DMS114 treated with DMSO at 0.1 percent for 48 hours (cell line): Measurements from ENCODE around the gene DMXL2.
"Not testable (repeated sequence)": the region's sequence is repeated elsewhere in the genome, so short reads cannot be mapped to it uniquely, and the experiment has no call there.

Source experiments
- DNase-seq: peaks from one replicate; lab custom pipeline; 2025; ENCODE audit not compliant: unreplicated experiment; lab: John Stamatoyannopoulos, UW

Gene DMXL2

DNA sequence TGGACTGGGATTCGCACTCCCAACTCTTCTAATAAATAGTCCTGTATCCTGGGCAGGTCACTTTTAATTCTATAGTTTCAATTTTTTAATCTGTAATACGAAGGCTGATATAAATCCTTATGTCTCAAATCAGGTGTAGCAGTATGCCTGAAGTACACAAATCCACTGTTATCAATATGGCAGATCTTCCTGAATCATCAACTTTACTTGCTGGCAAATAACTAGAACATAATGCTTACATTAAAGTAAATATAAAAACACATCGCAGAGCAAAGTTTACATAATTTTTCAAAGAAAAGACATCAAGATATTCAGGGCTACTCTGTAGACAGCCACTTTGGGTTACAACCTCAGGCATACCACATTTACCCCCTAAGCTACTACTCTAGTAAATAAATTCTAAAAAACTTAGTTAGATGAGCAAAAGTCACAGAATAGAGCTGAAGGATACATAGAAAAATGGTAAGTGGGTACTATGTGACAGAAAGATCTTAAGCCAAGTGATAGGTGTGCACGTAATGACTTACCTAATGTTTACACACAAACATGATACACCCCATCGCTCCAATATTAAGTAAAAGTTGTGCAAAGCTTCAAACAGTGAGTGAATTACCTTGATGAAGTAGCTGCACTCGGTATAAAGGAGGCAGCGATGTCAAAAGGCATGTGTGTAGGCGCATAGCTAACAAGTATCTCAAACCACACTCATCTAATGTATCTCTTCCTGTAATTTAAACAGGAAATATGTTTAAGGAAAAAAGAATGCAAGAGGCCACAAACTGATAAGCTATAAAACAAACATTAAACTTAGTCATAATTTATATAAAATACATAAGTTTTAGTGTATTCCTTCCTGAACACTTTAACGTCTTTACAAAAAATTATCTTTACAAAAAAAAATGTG, 127.9 kb downstream of the DMXL2 start:
- no peak for DNase-seq

DNA sequence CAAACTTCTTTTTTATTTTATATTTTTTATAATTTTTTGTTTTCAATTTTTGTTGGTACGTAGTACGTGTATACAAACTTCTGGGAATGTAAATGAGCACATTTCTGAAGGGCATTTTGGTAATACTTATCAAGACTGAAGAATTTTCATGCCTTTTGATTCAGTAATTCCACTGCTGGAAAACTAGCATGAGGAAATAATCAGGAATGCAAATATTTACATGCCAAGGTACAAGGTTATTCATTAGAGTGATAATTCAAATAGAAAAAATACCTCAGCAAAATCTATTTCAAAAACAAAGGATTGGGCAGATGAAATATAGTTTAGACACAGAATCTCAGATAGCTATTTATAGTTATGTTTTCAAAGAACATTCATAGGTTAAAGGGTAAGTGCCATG, 128.7 kb downstream of the DMXL2 start:
- DNase-seq = no peak

DNA sequence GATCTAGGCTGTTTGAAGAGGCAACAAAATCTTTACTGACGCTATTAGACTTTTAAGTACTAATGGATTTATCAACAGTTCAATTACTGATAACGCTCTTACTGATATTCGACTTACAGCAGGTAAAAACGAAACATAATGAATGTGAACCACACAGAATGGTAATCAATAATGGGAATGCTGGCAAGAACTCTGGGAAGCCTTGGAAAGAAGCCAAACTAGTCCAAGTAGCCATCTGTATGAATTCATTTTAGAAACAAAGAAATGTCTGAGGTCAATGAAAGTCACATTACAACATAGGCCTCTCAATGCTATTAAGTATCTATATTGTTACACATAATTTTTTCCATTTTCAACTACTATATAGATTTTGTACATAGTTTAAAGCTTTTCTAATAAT, 130.0 kb downstream of the DMXL2 start:
- DNase-seq = no peak

DNA sequence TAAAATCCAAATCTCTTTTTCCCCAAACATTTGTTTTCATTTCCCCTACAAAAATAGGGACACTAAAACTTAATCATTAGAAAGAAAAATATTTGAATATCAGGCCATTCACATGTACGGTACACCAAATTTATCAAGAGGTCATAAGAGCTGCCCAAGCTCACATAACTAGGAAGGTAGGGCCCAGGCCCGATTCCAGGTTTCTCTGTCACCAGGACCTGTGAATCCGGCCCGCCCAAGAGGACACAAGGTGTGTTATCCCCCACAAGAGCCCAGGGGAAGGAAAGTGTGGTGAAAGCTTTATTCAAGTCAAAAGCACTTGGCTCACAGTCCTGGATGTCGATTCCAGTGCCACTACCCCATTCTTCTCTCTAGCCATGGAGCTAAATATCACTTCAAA, 130.6 kb downstream of the DMXL2 start:
- no peak for DNase-seq

DNA sequence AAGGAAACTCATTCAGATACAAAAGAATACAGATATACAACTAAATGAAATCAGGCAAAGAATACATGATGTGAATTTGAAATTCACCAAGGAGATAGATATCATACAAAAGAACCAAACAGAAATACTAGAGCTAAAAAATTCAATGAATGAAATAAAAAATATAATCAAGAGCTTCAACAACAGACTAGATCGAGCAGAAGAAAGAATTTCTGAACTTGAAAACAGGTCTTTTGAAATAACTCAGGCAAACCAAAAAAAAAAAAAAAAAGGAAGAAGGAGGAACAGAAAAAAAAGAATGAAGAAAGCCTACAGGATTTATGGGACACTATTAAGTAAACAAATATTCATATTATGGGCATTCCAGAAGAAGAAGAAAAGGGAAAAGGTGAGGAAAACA, 137.8 kb downstream of the DMXL2 start:
- no peak for DNase-seq

DNA sequence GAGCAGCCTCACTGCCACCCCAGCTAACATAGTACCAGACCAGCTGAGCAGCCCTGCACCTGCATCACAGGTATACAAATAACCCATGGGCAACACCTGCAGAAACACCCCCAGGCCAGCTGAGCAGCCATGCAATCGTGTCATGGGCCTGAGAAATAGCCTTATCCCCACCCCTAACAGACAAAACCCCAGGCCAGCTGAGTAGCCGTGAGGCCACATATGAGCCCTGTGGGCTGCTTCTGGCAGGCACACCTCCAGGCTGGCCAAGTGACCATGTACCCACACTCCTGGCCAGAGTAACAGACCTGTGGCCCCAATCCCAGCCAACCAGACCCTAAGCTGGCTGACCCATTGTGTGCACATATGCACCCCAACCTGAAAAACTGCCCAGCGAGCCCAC, 138.6 kb downstream of the DMXL2 start:
- DNase-seq = no peak

DNA sequence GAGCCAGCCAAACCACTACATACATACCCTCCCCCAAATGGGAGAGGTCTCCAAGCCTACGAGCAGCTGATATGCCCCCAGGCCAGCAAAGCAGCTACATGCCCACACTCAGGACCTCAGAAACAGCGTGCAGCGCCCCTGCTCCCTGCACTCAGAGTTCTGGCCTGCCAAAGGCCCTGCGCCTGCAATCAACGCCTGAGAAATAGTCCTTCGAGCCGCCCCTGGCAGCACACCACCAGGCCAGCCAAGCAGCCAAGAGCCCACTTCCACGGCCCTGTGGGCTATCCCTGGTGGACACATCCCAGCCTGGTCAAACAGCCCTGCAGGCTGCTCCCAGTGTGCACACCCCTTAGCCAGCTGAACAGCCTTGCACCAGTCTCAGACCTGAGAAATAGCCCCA, 139.1 kb downstream of the DMXL2 start:
- DNase-seq = no peak

DNA sequence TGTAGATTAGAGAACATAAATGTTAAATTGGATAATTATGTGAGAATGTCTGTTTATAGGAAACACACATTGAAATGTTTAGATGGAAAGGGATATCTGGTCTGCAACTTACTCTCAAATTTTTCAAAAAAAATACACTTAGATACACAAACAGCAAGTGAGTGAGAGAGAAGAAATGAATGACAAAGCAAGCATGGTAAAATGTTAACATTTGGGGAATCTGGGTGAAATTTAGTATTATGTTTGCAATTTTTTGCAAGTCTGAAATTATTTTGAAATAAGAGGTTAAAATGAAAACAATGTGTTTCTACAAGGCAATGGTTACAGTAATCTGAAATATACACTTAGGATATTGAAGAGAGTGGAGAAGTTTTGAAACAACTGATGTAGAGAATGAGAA, 146.8 kb downstream of the DMXL2 start:
- no peak for DNase-seq

DNA sequence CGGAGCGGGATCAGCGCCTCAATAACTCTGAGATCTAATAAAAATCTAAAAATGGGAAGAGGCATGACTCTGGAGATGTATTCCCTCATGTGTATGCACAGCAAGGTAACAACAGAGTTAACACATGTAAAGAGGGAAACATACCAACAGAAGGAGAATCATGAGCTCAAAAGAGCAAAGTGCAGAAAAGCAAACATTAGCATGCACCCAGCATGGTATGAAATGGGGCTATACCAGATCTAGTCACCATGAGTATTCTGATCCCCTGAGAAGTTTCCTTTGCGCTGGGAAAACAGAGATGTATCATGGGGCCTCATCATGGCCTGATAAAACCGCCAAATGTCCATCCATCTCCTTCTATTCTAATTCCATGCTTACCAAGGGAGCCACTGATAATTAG, 152.1 kb downstream of the DMXL2 start:
- DNase-seq = no peak

DNA sequence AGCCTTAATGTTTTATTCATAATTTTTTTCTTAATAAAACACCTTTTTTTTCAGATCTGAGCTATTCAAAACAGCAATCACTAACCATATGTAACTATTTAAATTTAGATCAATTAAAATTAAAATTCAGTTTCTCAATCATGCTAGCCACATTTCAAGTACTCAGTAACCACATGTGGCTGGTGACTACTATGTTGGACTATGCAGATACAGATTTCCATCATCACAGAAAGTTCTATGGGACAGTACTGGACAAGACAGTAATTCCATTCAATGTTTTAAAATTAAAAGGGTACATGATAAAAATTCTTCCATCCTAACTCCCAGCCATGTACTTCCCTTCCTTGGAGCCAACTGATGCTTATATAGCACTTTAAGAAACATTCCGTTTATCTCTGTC, 161.8 kb downstream of the DMXL2 start:
- no peak for DNase-seq

DNA sequence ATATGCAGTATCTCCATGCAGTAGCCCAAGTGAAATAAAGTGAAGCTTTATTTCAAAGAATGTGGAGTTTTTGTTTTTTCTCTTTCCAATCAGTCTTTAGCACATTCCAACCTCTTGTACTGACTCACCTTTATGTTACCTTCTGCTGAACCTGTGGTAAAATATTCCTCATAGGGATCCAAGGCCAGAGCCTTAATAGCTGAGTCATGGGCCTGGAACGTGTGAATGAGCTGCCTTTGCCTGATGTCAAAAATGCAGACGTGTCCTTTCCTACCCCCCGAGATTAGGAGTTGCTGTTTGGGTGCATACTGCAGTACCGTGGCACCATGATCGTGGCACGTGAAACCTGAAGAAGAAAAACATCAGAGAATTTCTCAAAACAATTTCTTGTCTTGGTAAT, 172.6 kb downstream of the DMXL2 start:
- no peak for DNase-seq

DNA sequence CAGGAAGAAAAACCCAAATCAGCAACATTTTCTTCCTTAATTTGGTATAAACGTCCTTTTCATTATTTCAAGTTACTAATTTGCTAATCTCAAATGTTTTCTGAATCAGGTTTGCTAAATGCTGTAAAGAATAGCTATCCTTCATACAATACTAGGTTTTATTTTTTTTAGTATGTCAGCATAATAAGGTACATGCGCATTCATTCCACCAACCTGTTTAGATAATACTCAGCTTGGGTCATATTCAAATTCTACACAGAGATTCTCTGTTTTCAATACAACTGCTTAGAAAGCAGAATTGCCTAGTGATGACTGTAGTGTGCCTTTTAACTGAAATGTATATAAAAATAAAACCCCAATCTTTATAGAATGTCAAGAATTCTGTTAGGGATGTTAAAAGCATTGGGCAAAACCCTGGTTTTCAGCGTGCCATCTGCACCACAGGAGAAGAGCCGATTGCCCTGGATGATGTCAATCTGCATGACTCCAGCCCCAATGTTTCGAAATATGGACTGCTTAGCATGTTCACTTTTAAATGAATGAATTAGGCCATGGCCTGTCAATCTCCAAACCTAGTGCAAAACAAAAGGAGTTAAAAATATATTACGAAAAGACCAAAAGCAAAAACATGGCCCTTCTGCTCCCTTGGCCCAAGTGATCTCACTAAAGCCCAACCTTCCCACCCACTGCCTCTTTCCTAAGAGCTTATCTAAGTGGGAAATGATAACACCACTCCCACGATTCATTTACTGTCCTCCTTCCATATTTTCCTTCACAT, 173.8 kb downstream of the DMXL2 start:
- no peak for DNase-seq

DNA sequence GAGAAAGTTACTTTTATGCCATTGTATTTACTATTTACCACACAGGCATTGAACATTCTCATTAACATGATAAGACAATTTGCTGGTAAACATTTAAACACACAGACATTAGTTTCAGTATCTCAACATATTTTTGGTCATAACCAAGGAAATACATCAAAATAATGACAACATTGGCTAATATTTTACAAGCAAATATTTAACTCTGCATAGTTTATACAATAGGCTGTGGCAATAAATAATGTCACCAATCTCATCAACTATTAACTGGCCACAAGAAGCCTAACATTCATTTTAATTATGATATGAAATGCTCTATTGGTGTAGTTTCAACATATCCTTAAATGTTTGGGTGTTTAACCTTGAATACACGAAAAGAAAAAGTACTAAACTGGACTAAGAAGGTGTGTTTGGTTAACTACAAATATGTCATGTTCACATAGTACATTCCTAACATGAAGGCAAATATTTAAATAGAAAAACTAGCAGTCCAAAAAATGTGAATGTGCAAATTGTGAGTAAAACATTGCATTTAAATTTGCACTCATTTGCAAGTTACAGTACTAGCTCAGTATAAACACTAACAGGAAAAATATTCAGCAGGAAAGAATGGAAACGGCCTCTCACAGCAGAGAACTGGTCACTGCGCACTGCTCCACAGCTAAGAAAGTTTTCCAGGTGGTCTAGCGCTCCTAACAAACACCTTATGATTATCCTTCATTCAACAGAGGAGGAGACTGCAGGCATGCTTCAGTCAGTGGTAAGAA, 174.5 kb downstream of the DMXL2 start:
- DNase-seq = no peak

DNA sequence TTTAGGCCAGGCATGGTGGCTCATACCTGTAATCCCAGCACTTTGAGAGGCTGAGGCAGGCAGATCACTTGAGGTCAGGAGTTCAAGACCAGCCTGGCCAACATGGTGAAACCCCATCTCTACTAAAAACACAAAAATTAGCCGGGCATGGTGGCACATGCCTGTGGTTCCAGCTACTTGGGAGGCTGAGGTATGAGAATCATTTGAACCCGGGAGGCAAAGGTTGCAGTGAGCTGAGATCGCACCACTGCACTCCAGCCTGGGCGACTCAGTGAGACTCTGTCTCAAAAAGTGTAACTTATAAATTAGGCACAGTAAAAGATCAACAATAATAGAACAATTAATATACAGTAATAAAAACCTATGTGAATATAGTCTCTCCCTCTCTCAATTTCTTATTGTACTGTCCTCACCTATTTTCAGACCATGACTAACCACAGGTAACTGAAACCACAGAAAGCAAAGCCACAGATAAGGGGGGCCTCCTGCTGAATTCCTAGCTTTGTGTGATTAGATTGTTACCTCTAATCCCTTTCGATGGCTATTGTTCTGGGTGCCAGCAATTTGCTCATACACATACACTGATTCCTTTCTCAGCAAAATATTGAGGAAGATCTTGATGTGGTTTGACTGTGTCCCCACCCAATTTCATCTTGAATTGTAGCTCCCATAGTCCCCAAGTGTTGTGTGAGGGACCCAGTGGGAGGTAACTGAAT, 176.4 kb downstream of the DMXL2 start:
- DNase-seq = not testable (repeated sequence)

DNA sequence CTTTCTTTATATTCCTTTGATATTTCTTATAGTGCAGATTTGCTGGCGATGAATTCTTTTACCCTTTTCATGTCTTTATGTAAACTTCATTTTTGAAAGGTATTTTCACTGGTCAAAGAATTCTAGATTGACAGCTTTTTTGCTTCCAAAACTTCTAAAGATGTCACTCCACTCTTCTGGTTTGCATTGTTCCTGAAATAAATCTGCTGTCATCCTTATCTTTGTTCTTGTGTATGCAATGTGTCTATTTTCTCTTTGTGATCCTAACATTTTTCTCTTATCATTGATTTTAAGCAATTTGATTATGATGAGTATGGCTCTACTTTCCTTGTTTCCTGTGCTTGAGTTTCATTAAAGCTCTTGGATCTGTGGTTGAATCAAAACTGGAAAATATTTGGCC, 177.8 kb downstream of the DMXL2 start:
- DNase-seq = no peak

DNA sequence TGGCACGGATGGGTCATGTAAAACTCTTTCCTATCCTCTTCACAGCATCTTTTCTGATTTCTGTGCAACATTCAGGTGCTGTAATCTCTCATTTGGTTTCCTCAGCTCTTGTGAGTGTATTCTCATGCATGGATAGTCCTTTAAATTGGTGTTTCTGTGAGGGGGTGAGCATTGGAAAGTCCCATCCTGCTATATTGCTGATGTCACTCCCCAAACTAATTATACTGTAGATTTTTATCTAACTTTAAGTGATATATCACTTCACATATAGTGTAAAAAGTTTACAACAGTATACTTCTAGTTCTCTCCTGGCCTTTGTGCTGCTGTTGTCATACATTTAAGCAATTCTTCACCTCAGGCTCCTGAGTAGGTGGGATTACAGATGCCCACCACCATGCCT, 178.5 kb downstream of the DMXL2 start:
- no peak for DNase-seq

DNA sequence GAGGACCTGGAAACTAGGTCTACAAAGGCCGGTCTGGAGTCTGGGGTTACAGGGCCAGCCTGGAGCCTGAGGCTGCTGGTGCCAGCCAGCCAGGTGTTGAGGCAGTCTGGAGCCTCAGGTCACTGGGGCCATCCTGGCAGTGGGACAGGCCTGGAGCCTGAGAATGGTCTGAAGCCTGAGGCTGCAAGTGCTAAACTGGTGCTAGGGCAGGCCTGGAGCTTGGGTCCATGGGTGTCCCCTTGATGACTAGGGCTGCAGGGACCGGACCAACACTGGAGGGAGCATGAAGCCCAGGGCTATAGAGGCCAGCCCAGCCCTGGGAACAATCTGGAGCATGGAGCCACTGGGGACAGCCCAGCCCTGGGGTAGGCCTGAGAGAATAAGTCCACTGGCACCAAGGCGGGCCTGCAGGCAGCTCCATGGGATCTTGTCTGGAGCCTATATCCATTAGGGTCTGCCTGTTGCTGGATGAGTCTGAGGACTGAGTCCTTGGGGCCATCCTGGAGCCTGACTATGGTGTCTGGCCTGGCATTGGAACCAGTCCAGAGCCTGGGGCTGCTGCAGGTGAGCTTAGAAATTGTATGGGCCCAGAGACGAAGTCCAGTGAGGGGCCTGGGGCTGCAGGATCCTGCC, 179.2 kb downstream of the DMXL2 start:
- DNase-seq = no peak

DNA sequence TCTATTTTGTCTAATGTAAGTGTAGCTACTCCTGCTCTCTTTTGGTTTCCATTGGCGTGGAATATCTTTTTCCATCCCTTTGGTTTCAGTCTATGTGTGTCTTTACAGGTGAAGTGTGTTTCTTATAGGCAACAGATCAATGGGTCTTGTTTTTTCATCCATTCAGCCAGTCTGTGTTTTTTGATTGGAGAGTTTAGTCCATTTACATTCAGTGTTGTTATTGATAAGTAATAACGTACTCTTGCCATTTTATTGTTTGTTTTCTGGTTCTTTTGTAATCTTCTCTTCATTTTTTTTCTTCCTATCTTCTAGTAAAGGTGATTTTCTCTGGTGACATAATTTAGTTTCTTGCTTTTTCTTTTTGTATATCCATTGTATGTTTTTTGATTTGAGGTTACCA, 184.0 kb downstream of the DMXL2 start:
- no peak for DNase-seq

DNA sequence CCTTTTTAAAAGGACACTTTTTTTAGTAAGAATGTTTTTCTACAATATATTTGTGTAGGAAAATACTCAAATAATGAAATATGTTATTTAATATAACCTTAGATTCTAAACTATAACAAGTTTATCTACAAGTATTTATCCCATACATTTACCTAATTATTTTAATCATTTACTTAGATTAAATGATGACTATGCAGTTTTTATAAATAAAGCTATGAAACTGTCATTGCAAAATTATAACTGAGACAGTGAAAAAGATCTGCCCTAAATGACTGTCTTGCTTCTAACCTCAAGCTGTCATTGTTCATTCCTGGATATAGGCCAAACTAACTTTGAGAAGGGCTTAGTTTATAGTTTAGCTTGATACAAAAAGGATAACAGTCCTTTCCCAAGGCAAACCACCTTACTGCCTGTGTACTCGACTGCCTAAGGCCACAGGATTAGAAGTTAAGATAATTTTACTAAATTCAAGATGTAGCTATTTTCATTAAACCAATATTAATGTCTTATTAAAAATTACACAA, 197.0 kb downstream of the DMXL2 start:
- DNase-seq = no peak

DNA sequence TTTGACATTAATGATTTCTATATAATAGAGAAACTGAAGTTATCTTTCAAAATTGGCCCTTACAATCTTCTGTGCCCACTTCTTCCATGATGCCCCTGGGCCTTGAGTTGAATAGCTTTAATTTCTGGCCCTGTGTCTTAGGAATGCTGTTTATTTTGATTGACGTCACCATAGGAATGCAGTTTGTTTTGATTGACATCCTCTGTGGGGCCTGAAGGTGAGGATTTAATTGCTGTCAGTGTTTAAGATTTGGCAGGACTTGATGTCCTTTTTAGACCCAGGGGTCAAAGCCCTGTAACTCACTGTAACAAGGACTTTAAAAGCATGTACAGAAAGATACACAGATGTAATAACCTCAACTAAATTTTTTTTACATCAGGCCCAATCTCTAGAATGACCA, 197.8 kb downstream of the DMXL2 start:
- DNase-seq = no peak
